WI38 (cell line): ENCODE measurements around the gene USF3.

Experiments used
- H3K4me3 ChIP-seq: 2 replicates; pipeline ENCODE4 v1.5.1; 2011; ENCODE audit warnings: low read depth, mild to moderate bottlenecking, control low read depth, low read length
- CTCF ChIP-seq: IDR thresholded peaks from 2 replicates; pipeline ENCODE4 v1.5.1; 2012; ENCODE audit warnings: low read depth, mild to moderate bottlenecking, control low read depth, low read length

Gene USF3

GRCh38 chr3:113602256-113602655, 94.2 kb downstream of the USF3 start:
- TF ChIP-seq CTCF, result no peak

GRCh38 chr3:113601240-113601639, 95.2 kb downstream of the USF3 start:
- no peak overlapping the region for H3K4me3 ChIP-seq
- no peak for TF ChIP-seq CTCF

More at GRCh38 chr3:113602256-113602655, 94.2 kb downstream of the USF3 start:
- no peak overlapping the region for H3K4me3 ChIP-seq

GRCh38 chr3:113600418-113601182, 95.8 kb downstream of the USF3 start:
- TF ChIP-seq CTCF, result no peak
- no peak overlapping the region for H3K4me3 ChIP-seq
